Measurements from ENCODE around the gene PTF1A.

The PTF1A gene

DNA sequence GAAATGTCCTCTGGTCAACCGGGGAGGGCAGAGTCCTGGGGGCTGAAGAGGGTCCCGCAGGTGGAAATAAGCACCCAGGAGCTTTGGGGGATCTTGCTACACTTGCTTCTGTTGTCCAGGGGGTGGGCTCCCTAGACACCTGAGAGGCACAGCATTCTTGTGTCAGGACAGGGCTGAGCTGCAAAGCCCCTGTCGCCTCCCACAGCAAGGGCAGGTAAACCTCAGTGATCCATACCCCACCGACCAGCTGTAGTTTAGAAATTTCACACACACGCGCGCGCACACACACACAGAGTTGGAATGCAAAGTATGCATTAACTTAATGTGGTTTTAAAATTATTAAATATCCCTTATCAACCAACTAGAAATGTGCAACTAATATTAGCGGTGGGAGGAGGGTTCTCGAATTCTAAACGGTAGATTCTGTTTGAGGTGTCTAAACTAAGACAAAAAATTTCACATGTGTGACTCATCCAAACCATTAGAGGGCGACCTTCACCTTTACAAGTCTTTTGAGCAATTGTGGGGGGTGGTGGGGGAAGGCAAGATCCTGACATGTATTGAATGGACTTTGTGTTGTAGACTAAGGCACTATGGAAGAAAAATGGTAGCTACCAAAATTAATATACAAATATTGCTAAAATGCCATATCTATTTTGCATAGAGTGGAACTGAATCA is 34.3 kb upstream of the PTF1A start:
- peak overlapping the region; percentile 35 for H3K9ac ChIP-seq (ENCODE audit: low read depth, low read length, poor library complexity, severe bottlenecking)
- H2AFZ ChIP-seq (ENCODE audit: low read length): peak overlapping the region; percentile 67
- TF ChIP-seq, protein P1, sequence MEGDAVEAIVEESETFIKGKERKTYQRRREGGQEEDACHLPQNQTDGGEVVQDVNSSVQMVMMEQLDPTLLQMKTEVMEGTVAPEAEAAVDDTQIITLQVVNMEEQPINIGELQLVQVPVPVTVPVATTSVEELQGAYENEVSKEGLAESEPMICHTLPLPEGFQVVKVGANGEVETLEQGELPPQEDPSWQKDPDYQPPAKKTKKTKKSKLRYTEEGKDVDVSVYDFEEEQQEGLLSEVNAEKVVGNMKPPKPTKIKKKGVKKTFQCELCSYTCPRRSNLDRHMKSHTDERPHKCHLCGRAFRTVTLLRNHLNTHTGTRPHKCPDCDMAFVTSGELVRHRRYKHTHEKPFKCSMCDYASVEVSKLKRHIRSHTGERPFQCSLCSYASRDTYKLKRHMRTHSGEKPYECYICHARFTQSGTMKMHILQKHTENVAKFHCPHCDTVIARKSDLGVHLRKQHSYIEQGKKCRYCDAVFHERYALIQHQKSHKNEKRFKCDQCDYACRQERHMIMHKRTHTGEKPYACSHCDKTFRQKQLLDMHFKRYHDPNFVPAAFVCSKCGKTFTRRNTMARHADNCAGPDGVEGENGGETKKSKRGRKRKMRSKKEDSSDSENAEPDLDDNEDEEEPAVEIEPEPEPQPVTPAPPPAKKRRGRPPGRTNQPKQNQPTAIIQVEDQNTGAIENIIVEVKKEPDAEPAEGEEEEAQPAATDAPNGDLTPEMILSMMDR (conservative IDR thresholded peaks at IDR 0.05; ENCODE audit: low read length): no peak
- no peak for TF ChIP-seq EZH2phosphoT487 (IDR thresholded peaks at IDR 0.05; ENCODE audit: borderline replicate concordance)
- H4K20me1 ChIP-seq (ENCODE audit: insufficient read depth, low read length, poor library complexity, severe bottlenecking): no peaks in the 10 kb centered on the region
- no peaks in the 10 kb centered on the region for H3K9me3 ChIP-seq (ENCODE audit: insufficient read depth, low read depth, low read length)
- no peaks in the 10 kb centered on the region for H3K9me2 ChIP-seq (replicated peaks; ENCODE audit: low read depth, low read length)
- peaks cover 3% of the 10 kb centered on the region; the same call in 1 of the 2 replicates for H3F3A ChIP-seq (ENCODE audit: low read depth)
- H3K4me1 ChIP-seq (ENCODE audit: insufficient read depth, low read length, poor library complexity, severe bottlenecking): peaks cover 20% of the 10 kb centered on the region
- peak overlapping the region; percentile 85 for H3K4me2 ChIP-seq (ENCODE audit: low read depth, low read length, poor library complexity, severe bottlenecking)
- H3K4me3 ChIP-seq (ENCODE audit: low read length, poor library complexity, severe bottlenecking): peak overlapping the region; percentile 59
- no peaks in the 10 kb centered on the region for H3K36me3 ChIP-seq (ENCODE audit: insufficient read depth, low read length)
- no peaks in the 10 kb centered on the region for H3K79me2 ChIP-seq (ENCODE audit: insufficient read depth, low read length)
- H3K27me3 ChIP-seq (ENCODE audit: insufficient read depth, low read length, poor library complexity, severe bottlenecking): no peaks in the 10 kb centered on the region

DNA sequence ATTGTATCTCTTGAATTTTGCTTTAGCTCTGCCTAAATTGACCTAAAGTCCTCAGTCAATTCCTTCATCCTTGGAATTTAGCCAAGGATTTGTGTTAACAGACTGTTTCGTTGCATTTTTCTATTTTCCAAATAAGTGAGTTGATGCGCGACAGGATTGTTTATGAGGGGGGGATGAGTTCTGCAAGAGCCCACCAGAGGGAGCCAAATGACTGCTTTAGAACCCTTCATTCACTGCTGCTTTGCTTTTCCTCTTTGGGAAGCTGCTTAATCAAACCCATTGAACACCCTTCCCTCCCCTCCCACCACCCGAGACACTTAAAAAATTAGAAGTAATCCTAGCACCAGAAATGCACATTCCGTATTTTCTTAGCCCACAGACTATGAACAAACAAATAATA is 33.7 kb upstream of the PTF1A start:
- Histone ChIP-seq H3K9me2 (replicated peaks; ENCODE audit: low read depth, low read length) (no peaks in the 10 kb centered on the region), H3K79me2 (ENCODE audit: insufficient read depth, low read length) (no peaks in the 10 kb centered on the region), H3K36me3 (ENCODE audit: insufficient read depth, low read length) (no peaks in the 10 kb centered on the region), H3F3A (ENCODE audit: low read depth) (peaks cover 3% of the 10 kb centered on the region; the same call in 1 of the 2 replicates), H3K4me1 (ENCODE audit: insufficient read depth, low read length, poor library complexity, severe bottlenecking) (peaks cover 20% of the 10 kb centered on the region), H3K9ac (ENCODE audit: low read depth, low read length, poor library complexity, severe bottlenecking) (peak overlapping the region; percentile 35), H3K4me2 (ENCODE audit: low read depth, low read length, poor library complexity, severe bottlenecking) (peak overlapping the region; percentile 85), H2AFZ (ENCODE audit: low read length) (peak overlapping the region; percentile 67), H3K9me3 (ENCODE audit: insufficient read depth, low read depth, low read length) (no peaks in the 10 kb centered on the region), H3K4me3 (ENCODE audit: low read length, poor library complexity, severe bottlenecking) (peak overlapping the region; percentile 59), H3K27me3 (ENCODE audit: insufficient read depth, low read length, poor library complexity, severe bottlenecking) (no peaks in the 10 kb centered on the region), H4K20me1 (ENCODE audit: insufficient read depth, low read length, poor library complexity, severe bottlenecking) (no peaks in the 10 kb centered on the region)
- no peak for TF ChIP-seq EZH2phosphoT487 (IDR thresholded peaks at IDR 0.05; ENCODE audit: borderline replicate concordance)
- TF ChIP-seq, protein P1 (conservative IDR thresholded peaks at IDR 0.05; ENCODE audit: low read length): peak; percentile 95

DNA sequence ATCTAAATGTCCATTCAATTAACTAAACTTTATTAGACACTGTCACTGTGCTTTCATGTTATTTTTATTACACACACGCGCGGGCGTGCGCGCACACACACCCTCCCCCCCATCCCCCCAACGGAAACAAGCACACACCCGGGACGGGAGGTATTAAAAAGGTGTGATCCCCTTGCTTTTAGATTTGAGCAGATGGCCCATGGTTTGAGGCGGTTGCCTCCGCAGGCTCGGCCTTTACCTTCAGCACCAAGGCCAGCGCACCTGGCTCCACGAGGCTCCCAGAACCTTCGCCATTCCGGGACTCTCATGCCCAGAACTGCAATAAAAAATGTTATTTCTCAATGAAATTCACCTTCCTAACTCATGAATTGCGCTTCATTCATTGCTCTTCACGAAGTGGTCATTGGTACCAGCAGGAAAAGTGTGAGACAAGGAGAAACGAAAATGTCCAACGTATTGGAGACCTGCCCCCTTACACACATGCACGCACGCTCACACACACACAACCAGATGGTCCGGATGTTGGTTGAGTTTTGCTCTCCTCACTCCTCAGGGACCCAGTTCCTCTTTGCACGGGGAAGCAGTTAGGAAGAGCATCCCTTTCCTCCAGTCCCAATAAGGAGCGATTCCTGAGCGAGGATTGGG is 20.8 kb upstream of the PTF1A start:
- TF ChIP-seq, protein P1 (conservative IDR thresholded peaks at IDR 0.05; ENCODE audit: low read length): no peak
- no peak for TF ChIP-seq EZH2phosphoT487 (IDR thresholded peaks at IDR 0.05; ENCODE audit: borderline replicate concordance)

More for the DNA sequence above, 20.8 kb upstream of the PTF1A start:
- Histone ChIP-seq H3K79me2 (ENCODE audit: insufficient read depth, low read length) (no peaks in the 10 kb centered on the region), H2AFZ (ENCODE audit: low read length) (no peak overlapping the region), H3K27me3 (ENCODE audit: insufficient read depth, low read length, poor library complexity, severe bottlenecking) (no peaks in the 10 kb centered on the region), H3K36me3 (ENCODE audit: insufficient read depth, low read length) (no peaks in the 10 kb centered on the region), H3F3A (ENCODE audit: low read depth) (no peaks in the 10 kb centered on the region), H3K4me3 (ENCODE audit: low read length, poor library complexity, severe bottlenecking) (no peak overlapping the region), H3K4me1 (ENCODE audit: insufficient read depth, low read length, poor library complexity, severe bottlenecking) (no peaks in the 10 kb centered on the region), H3K9ac (ENCODE audit: low read depth, low read length, poor library complexity, severe bottlenecking) (no peak overlapping the region), H3K9me2 (replicated peaks; ENCODE audit: low read depth, low read length) (no peaks in the 10 kb centered on the region), H3K9me3 (ENCODE audit: insufficient read depth, low read depth, low read length) (no peaks in the 10 kb centered on the region), H4K20me1 (ENCODE audit: insufficient read depth, low read length, poor library complexity, severe bottlenecking) (no peaks in the 10 kb centered on the region), H3K4me2 (ENCODE audit: low read depth, low read length, poor library complexity, severe bottlenecking) (no peak overlapping the region)
